DMS53 (cell line): ENCODE data around the gene ACMSD.
"Not testable (repeated sequence)": the region's sequence is repeated elsewhere in the genome, so short reads cannot be mapped to it uniquely, and the experiment has no call there.

Experiments used
- DNase-seq: peaks from one replicate; lab custom pipeline; 2025; lab: John Stamatoyannopoulos, UW

Gene ACMSD

GRCh38 chr2:134838143-134838620 lies at the start of gene ACMSD:
ACMSD (plus strand) TSS chr2:134838616; CDS start chr2:134838683, 67 bp downstream.
- DNase-seq: no peak

- DNase-seq: peak; percentile 6
These were observed 47.9 kb upstream of the ACMSD start for GRCh38 chr2:134790487-134790886.

DNA sequence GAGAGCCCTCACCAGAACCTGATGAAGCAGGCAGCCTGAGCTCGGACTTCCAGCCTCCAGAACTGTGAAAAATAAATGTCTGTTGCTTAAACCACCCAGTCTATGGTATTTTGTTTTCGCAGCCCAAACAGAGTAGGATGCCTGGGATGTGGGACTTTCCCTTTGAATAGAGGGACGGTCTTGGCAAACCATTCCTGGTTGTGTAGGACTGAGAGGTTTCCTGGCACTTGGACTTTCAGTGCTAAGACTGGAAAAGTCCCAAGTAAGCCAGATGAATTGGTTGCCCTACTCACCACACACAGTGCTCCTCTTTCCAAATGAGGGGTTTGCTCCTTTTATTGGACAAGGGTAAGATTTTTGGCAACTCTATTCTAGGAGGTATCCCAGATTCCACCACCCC lies 46.8 kb upstream of the ACMSD start:
- DNase-seq: no peak

- DNase-seq: no peak
These were observed 46.2 kb upstream of the ACMSD start for GRCh38 chr2:134792186-134792585.

DNA sequence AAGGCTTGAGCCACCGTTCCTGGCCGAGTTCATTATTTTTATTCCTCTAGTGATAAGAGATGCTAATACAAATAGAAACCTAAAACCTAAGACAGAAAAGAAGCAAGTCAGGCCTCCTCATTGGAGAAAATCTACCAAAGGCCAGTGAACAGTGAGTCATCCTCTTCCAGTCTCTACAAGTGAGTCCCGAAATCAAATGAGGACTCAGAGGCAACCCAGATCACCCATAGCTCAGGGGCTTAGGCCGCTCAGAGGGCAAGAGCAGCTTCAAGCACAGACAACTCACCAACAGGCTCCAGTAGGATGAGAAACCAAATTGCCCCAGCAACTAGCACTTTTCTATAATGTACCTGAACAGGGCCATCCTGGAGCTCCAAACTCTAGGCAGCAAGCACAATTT lies 42.7 kb upstream of the ACMSD start:
- no peak for DNase-seq

DNA sequence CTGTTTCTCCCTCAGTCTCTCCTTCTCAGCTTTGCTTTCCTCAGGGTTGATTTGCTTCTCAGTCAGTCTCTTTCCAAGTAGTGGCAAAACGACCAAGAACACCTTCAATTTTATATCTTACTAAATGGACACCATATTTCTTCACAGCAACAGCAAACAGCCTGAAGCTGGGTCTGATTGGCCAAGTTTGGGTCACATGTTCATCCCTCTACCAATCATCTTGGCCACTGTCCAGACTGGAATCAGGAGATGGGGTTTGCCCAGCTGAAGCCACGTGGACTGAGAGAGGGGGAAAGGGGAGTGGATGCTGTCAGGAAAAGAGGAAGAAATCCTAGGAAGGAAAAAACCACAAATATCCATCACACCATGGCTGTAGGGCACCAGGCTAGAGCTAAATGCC lies 42.0 kb upstream of the ACMSD start:
- DNase-seq: no peak

DNA sequence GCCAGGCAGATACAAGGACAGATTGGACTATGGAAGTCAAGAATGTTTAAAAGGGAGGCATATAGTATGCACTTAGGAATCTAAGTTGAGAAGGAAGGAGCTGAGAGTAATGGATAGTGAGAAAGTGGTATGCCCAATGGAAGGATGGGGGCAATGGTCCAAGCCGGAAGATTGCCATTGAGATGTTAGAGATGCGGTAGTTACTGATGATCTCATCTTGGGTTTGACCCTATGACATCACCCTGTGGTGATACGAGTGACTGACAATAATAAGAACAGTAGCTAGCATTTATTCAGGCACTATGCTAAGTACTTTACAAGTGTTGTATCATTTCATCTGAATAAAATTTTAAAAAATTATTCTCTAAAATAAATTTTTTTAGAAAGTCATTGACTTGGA lies 38.5 kb upstream of the ACMSD start:
- no peak for DNase-seq

GRCh38 chr2:134800341-134800740 lies 38.1 kb upstream of the ACMSD start:
- DNase-seq: no peak

DNA sequence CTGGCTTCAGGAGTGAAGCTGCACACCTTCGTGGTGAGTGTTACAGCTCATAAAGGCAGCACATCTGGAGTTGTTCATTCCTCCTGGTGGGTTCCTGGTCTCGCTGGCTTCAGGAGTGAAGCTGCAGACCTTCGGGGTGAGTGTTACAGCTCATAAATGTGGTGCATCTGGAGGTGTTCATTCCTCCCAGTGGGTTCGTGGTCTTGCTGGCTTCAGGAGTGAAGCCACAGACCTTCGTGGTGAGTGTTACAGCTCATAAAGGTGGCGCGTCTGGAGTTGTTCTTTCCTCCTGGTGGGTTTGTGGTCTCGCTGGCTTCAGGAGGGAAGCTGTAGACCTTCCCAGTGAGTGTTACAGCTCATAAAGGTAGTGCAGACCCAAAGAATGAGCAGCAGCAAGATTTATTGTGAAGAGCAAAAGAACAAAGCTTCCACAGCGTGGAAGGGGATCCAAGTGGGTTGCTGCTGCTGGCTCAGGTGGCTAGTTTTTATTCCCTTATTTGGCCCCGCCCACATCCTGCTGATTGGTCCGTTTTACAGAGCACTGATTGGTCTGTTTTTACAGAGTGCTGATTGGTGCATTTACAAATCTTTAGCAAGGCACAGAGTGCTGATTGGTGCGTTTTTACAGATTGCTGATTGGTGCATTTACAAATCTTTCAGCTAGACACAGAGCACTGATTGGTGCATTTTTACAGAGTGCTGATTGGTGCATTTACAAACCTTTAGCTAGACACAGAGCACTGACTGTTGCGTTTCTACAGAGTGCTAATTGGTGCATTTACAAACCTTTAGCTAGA lies 34.6 kb upstream of the ACMSD start:
- not testable (repeated sequence) for DNase-seq

- no peak for DNase-seq
These were observed 22.7 kb upstream of the ACMSD start for GRCh38 chr2:134815741-134816140.

DNA sequence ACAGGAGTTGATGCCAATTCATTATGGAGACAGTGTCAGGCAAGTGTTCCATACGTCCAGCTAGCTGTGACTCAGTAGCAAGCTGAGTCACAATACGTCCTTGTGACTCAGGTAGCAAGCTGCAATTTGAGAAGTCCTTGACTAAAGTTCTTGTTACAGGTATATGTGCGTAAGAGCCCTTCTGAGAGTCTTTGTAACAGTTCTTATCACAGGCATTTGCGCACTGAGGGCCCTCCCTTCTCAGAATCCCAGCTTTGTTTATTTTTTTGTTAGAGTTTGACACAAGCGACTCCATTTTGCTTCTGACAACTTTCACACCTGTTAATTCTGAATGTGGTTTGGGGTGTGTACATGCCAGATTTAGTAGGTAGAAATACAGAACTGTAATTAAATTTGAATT lies 20.1 kb upstream of the ACMSD start:
- DNase-seq: peak; percentile 58

DNA sequence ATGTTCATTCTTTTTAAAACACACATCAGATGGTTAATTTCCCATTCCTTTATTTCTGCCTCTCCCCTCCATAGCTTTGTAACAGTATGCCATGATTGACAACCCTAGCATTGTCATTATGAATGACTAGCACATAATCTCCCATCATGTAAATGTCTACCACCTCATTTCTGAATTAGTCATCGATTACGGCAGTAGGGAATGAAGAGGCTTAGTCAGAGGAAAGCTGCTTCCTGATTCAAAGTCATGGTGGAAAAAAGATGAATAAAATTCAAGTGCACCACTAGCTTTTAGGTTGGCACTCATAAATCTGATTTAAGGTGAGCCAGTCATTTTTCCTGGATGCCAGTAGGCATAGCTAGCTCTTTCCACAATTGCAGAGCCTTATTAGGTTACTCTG lies 19.1 kb upstream of the ACMSD start:
- peak; percentile 57 for DNase-seq

- peak; percentile 43 for DNase-seq
These were observed 15.0 kb upstream of the ACMSD start for GRCh38 chr2:134823431-134823830.

DNA sequence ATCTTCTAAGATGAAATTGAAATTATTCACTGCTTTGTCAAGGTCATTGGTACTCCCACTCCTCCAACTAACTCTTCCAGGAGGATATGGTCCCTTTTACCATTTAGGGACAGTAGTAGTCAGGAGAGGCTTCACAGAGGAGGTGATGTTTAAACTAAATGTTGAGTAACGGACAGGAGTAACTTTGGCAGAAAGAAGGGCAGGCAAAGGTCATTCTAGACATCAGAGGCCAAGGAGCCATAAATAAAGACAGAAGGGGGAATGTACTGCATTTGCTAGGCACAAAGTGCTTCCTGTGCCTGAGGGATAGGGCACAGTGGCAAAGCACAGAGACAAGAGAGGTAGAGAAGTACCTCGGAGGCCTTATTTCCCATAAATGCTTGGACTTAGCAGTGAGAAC lies 14.6 kb upstream of the ACMSD start:
- DNase-seq: no peak

DNA sequence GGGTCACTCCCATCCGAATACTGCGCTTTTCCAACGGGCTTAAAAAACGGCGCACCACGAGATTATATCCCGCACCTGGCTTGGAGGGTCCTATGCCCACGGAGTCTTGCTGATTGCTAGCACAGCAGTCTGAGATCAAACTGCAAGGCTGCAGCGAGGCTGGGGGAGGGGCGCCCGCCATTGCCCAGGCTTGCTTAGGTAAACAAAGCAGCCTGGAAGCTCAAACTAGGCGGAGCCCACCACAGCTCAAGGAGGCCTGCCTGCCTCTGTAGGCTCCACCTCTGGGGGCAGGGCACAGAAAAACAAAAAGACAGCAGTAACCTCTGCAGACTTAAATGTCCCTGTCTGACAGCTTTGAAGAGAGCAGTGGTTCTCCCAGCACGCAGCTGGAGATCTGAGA lies 12.7 kb upstream of the ACMSD start:
- DNase-seq: not testable (repeated sequence)

DNA sequence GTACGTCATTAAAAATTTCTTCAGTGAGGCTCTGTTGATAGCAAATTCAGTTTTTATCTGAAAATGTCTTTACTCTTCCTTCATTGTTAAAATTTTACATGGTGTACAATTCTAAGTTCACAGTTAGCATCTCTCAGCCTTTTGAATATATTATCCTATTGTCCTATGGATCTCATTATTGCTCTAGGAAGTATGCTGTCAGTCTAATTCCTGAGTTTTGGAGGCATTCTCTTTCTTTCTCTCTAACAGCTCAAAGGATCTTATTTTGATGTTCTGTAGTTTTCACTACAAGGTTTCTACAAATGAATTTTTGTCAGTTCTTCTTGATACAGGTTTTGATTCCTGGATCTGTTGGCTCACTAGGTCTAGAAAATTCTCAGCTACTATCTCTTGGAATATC lies 2.9 kb upstream of the ACMSD start:
- DNase-seq: no peak

DNA sequence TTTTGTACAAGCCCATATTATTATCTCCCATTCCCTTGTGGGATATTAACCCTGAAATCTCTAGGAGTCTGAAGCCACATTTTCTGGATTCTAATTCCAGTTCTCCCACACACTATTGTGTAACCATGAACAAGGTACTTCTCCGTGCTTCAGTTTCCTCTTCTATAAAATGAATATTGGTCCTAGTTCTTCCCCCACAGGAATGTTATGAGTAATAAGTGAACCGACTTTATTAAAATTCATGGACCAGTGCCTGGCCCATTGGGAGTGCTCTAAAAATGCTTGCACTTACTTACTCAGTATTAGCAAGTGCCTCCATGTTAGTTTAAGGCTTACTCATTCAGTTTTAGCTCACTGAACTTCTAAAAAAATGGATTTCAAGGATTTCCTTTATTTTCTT lies 1.4 kb upstream of the ACMSD start:
- DNase-seq: peak; percentile 0

GRCh38 chr2:134839649-134840048 lies 1.2 kb downstream of the ACMSD start:
- DNase-seq: peak; percentile 76

DNA sequence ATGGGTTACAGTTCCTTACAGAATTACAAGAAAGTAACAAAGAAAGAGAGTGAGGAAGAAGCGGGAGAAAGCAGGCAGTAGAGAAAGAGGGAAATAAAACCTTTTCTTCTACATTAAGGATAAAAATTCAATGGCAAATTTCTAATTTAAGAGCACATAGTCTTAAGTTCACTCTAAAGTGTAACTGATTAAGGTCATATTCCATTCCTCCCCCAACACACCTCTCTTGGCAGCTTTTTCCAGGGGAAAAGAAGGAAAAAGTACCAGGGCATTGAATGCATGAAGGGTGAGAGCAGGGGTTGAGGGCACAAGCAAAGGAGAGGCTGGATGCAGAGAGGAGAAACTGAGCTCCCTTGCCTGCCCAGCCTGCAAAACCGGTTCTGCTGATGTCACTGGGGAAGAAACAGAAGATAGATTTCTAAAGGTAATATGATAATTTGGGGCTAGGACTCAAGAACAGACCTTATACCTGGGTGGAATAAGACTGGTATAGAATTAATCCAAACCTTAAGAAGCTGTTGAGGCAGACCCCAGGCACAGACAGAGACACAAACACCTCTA lies 4.6 kb downstream of the ACMSD start:
- peak; percentile 61 for DNase-seq

- DNase-seq: no peak
These were observed 5.6 kb downstream of the ACMSD start for GRCh38 chr2:134843968-134844367.

GRCh38 chr2:134845028-134845427 lies 6.6 kb downstream of the ACMSD start:
- no peak for DNase-seq

DNA sequence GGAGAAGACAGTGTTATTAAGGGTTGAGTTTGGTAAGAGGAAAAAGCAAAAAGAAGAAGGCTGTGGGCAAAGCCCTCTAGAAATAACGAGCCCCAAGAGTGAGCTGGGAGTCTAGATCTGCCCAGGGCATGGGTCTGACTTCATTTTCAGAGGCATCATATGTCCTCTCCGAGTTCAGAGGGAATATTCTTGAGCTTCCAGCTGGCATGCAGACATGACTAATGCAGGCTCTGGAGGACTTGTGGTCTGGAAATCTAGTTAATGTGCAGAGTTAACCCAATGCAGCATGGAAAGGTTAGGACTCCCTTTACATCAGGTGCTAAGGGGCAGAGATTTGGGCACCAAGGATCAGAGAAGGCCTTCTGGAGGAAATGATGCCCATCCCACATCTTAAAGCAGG lies 7.3 kb downstream of the ACMSD start:
- peak; percentile 4 for DNase-seq

DNA sequence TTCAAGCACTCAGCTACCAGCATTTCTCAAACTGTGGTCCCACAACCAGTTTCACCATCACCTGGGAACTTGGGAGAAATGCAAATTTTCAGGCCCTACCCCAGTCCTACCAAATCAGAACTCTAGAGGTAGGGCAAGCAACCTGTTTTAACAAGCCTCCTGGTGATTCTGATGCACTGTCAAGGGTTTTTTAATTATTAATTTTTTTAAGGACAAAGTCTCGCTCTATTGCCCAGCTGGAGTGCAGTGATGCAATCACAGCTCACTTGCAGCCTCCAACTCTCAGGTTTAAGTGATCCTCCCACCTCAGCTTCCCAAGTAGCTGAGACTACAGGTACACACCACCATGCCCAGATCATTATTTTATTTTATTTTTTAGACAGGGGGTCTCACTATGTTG lies 7.8 kb downstream of the ACMSD start:
- peak; percentile 0 for DNase-seq

- not testable (repeated sequence) for DNase-seq
These were observed 9.2 kb downstream of the ACMSD start for GRCh38 chr2:134847582-134847981.
